A172 (cell line): Measurements from ENCODE around the gene TMEM244. TPM values are rescaled to one million over a fixed set of nuclear protein-coding genes. Genes with fewer than 3 reads are reported as not detected.
"Not testable (repeated sequence)": the region's sequence is repeated elsewhere in the genome, so short reads cannot be mapped to it uniquely, and the experiment has no call there.

ENCODE experiments used
- DNase-seq: peaks from one replicate; pipeline ENCODE4 v3.0.0-alpha.2; 2015; ENCODE audit warnings: low spot score
- total RNA-seq: library from RNA; depleted of rRNA; stranded (reverse); fragments of >200 nt; shearing (Covaris generic); gene quantifications from 2 replicates; pipeline ENCODE4 v1.2.3, GENCODE V29; 2014

The TMEM244 gene
- total RNA-seq, 1 experiment from 2014 or later, result not detected

- DNase-seq, result no peak
These were observed 6.3 kb upstream of the TMEM244 start for GRCh38 chr6:129867403-129867802.

DNA sequence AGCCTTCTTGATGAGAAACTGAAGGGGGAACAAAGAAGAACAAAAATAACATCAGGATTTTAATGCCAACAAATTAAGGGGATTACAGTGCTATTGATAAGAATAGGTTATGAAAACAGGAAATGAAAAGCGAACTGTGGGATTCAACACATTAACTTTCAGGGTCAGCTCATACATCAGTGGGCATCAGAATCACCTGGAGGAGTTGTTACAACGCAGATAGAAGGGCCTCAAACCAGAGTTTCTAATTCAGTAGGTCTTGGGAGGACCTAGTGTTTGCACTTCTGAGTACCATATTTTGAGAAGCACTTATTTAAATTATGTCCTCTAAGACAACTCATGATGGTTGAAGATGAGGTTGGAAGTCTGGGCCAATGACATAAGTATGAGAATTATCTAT lies 5.6 kb upstream of the TMEM244 start:
- DNase-seq, result no peak

GRCh38 chr6:129866256-129866655 lies 5.1 kb upstream of the TMEM244 start:
- no peak for DNase-seq

DNA sequence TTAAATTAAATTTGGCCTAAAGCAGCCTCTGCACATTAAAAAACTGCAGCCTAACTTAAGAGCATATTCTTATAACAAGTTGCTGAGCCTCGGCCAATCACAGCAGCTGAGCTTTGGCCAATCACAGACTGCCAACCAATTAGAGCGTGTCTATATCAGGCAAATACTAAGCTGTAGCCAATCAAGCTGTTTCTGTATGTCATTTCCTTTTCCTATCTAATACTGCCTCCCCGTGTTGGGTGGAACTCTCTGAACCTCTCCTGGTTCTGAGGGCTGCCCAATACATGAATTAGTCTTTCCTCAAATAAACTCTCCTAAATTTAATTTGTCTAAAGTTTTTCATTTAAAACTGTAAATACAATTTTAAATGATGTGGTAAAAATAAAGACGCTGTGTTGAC lies 3.9 kb upstream of the TMEM244 start:
- DNase-seq, result no peak

GRCh38 chr6:129863664-129864063 lies 2.5 kb upstream of the TMEM244 start:
- peak; percentile 92 for DNase-seq

GRCh38 chr6:129859524-129859923 lies 1.6 kb downstream of the TMEM244 start:
- no peak for DNase-seq

DNA sequence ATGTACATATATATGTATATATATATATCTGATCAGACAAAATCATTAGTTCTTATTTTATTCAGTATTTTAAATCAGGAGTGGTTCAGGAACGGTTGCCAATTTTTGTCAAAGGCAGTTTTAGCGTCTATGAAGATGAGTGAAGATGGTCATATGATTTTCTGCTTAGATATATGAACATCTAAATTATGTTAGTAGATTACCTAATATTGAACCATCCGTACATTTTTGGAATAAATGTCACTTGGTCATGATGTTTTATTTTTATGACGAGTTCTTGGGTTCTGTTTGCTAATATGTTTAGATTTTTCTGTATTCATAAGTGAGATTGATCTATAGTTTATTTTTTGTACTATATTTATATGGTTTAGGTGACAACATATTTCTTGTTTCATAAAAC lies 3.3 kb downstream of the TMEM244 start:
- DNase-seq, result no peak

GRCh38 chr6:129853996-129854711 lies 7.0 kb downstream of the TMEM244 start:
- DNase-seq, result peak; percentile 89

GRCh38 chr6:129852257-129852858 lies 8.8 kb downstream of the TMEM244 start:
- peak; percentile 74 for DNase-seq

DNA sequence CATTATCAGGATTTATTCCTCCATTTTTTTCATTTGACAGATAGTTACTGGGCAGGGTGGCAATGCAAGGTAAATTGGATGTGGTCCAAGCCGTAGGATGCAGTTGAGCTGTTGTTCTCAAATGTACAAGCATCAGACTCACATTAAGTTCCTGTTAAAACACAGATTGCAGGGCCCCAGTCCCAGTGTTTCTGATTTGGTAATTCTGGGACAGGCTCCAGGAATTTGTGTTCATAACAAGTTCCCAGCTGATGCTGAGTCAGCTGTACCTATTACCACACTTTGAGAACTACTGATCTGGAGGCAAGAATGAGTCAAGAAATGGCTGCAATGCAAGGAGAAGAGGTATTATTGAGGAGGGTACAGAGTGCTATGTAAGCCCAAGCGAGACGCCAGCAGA lies 11.7 kb downstream of the TMEM244 start:
- peak; percentile 65 for DNase-seq

DNA sequence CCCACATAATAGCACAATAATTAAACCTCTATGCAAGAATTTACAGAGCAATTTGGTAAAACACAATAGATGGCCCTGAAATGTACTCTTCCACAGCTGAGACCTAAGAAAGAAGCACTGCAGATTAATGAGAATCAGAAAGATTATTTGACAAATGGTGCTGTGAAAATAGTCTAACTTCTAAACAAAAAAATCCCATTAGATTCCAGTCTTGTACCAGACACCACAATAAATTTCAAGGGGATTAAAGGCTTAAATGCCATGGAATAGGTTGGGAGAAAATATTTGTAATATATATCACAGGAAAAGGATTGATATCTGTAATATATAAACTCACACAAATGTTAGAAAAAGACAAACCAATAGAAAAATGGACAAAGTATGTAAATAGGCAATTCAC lies 14.4 kb downstream of the TMEM244 start:
- no peak for DNase-seq

- DNase-seq, result no peak
These were observed 15.4 kb downstream of the TMEM244 start for GRCh38 chr6:129845696-129846095.

- peak; percentile 94 for DNase-seq
These were observed 16.8 kb downstream of the TMEM244 start for GRCh38 chr6:129844118-129844891.

- DNase-seq, result no peak
These were observed 17.5 kb downstream of the TMEM244 start for GRCh38 chr6:129843573-129843972.

DNA sequence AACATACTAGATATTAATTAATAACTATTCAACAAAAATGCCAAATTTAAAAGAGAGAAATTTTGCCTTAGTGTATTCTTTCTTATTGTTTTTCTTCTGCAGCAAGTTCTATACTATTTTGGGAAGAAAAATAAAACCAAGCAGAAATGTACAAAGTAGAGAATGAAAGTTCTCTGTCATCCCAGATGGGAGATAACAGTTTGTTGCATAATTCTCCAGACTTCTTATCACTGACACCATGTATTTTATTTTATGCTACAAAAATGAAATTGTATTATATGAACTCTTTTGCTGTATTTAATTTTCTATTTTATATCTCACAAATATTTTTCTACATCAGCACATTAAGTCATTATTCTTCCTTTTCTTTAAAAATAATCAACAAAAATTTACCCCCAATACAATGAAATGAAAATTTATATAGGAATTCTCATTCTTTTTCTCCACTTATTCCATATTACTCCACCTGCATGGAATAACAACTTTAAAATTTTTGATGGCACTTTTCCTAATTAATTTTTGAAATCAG lies 18.2 kb downstream of the TMEM244 start:
- no peak for DNase-seq

DNA sequence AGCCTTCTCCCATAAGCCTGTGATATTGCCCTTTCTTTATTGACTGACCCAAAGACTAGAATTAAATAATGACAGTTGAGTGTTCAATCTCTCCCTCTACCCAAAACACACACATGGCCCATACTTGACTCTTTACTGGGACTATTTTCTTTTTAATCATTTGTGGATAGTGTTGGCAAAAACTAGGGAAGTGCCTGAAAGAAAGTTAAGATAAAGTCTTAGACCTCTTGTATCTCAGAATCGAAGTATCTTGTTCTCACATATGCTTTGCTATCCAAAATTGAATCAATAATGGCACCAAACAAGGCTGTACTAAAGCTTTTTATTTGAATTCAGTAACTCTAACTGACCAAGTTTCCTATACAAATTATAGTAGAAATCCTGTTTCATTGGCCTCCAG lies 19.0 kb downstream of the TMEM244 start:
- no peak for DNase-seq

GRCh38 chr6:129839562-129839961 lies 21.6 kb downstream of the TMEM244 start:
- not testable (repeated sequence) for DNase-seq

- DNase-seq, result no peak
These were observed 25.4 kb downstream of the TMEM244 start for GRCh38 chr6:129835691-129836090.

DNA sequence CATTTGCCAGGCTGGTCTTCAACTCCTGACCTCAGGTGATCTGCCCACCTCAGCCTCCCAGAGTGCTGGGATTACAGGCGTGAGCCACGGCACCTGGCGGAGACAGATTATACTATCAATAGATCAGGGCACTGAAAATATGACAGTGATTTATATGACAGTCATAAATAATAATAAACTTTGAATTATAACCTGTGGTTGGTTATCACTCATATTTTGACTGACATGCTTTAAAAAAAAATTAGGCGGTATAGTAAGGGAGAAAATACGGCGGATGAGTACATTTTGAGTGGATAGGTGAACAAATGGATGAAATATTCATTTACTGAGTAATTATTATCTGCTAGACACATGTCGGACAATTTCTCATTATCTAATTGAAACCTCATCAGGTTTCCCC lies 28.8 kb downstream of the TMEM244 start:
- no peak for DNase-seq

DNA sequence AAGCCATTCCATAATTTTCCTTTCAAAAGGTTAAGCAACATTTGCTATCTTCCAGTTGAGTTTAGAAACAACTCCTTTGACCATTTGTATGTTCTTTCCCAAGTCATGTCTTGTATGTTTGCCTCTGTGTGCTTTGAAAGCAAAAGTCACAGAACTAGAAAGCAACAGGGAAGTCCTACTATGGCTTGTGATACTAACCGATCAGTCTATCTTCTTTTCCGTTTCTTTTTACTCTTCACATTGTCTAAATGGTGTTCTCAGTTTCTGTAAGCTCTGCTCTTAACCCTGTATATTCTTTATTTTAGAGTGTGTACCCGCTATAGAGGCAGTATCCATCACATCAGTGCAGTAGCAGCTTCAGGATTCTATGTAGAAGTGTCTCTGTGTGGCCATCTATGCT lies 32.9 kb downstream of the TMEM244 start:
- no peak for DNase-seq

- DNase-seq, result no peak
These were observed 42.9 kb downstream of the TMEM244 start for GRCh38 chr6:129818251-129818650.

- DNase-seq, result no peak
These were observed 43.3 kb downstream of the TMEM244 start for GRCh38 chr6:129817821-129818220.

GRCh38 chr6:129817332-129817731 lies 43.8 kb downstream of the TMEM244 start:
- DNase-seq, result no peak
